AG10803 (cell line): Measurements from ENCODE around the gene GOLGA8J.
"Not testable (repeated sequence)": the region's sequence is repeated elsewhere in the genome, so short reads cannot be mapped to it uniquely, and the experiment has no call there.

Experiments
- DNase-seq: peaks from one replicate; pipeline ENCODE4 v3.0.0; 2010; ENCODE audit warnings: low read depth
- H3K4me3 ChIP-seq: 2 replicates; pipeline ENCODE4 v1.5.1; 2011; ENCODE audit warnings: mild to moderate bottlenecking, low read length, control low read depth
- CTCF ChIP-seq: conservative IDR thresholded peaks from 2 replicates; pipeline ENCODE4 v1.5.1; 2011; ENCODE audit warnings: mild to moderate bottlenecking, low read length, control low read depth, inconsistent platforms

The GOLGA8J gene

GRCh38 chr15:30082655-30083054 is at the start of gene GOLGA8J:
GOLGA8J (plus strand) TSS chr15:30082955; CDS start chr15:30083053, 98 bp downstream.
- not testable (repeated sequence) for H3K4me3 ChIP-seq, DNase-seq

DNA sequence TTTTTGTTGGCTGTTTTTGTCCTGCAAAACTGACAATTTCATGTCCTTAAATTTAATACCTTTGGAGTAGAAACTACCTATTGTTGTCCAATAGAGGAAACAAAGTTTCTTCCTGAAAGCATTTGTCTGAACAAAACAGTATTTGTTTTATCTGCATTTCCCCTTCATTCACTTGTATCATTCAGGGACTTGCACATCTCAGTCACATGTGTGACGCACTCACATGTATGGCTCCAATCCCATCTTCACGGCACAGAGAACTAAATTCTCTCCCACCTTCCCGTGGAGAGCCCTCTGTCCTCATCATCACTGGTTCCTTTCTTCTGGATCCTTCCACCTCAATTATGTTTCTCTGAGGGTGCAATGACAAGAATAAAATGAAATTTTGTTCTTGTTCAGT is 49.5 kb upstream of the GOLGA8J start:
- TF ChIP-seq CTCF, result no peak
- no peak overlapping the region for H3K4me3 ChIP-seq
- DNase-seq, result no peak

- no peak overlapping the region for H3K4me3 ChIP-seq
- TF ChIP-seq CTCF, result no peak
- no peak for DNase-seq
These were observed 49.0 kb upstream of the GOLGA8J start for GRCh38 chr15:30033763-30034162.

- TF ChIP-seq CTCF, result no peak
These were observed 46.6 kb upstream of the GOLGA8J start for GRCh38 chr15:30036036-30036703.

DNA sequence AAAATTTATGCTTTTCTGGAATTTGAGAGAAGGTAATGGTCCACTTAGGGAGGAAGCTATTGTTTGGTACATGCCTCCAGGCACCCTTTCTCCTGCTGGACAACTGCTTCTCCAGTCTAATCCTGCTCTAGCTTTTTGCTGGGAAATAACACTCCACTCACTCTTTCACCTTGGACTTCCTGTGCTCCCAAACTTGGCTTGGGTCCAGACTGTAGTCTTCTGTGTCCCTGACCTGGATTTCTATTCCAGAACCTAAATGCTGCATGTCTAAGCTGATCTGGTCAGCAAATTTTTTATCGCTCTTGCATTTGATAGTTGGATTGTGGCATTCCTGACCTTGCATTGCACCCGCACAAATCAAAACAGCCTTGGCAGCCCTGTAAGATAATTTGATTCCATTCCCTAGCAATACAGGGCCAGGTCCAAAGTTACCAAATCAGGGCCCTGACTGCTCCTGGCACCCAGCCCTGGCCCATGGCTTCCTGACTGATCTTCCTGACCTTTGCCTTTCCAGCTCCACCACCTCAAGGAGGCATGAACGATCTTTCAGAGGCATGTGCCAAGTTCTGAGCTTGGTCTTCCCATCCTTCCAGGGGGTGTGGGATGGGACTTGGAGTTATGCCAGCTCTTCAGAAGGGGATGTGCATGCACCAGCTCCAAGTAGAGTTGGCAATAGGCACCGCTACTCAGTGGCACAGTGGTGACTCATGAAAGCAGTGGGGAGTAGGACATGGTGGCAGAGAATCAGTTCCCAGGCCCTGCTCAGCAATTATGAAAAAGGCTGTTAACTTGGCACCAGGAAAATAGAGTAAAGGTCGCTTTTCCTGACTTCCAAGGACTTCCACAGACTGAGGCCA is 43.9 kb upstream of the GOLGA8J start:
- no peak overlapping the region for H3K4me3 ChIP-seq
- no peak for DNase-seq
- no peak for TF ChIP-seq CTCF

More at GRCh38 chr15:30036036-30036703, 46.6 kb upstream of the GOLGA8J start:
- H3K4me3 ChIP-seq, result no peak overlapping the region
- DNase-seq, result no peak

GRCh38 chr15:30041868-30042267 is 40.9 kb upstream of the GOLGA8J start:
- no peak for TF ChIP-seq CTCF
- H3K4me3 ChIP-seq, result no peak overlapping the region
- DNase-seq, result no peak

DNA sequence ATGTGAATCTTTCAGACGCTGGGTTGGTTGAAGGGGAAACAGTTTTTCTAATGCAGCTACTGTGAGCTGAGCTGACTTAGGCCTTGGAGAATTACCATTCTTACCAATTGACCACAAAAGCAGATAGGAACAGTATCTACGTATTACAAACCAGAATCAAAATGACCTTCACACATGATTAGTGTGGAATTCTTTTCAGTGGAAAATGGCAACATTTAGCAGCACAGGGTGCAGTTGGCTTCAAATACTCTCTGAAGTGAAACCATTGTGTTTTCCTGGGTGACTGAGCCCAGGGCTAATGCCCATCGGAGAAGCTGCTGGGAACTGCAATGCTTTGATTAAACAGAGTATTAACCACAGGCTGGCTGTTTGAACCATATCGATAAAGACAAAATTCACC is 40.2 kb upstream of the GOLGA8J start:
- H3K4me3 ChIP-seq, result no peak overlapping the region
- TF ChIP-seq CTCF, result no peak
- no peak for DNase-seq
